ENCODE results near the gene PTMS.

Gene PTMS

DNA sequence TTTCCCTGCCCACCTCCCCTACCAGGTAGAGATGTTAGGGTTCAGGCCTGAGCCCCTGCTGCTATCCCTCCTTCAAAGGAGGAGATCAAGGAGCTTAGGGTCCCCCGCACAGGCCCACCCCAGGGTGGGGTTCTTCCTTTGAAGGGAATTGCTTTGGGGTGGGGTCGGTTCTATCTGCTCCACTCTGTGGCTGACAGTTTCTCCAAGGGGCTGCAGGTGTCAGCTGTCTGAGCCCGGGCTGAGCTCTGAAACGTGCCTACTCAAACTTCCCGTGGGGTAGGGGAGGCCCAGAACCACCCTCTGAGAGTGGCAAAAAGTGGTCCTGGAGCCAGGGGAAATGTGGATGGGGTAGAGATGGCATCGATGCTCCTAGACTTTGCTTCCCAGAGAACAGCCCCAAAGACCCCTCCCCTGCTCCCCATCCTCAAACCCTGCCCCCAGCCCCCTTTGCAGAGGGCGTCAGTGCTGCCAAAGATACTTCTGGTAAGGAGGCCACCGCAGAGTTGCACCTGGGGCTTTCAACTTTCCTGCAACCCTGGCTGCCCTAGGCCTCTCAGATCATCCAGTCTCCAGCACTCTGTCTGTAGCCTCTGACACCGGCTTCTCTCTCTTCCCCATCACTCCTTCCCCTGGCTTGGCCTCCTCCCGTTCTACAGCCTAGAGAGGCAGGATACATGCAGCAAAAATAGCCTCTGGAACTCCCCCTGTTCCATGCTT, 16.8 kb downstream of the PTMS start:
- Histone ChIP-seq H3K36me3 (no peaks in the 10 kb centered on the region), H3K9me3 (no peaks in the 10 kb centered on the region), H3K4me3 (ENCODE audit: low read depth, low read length) (no peak overlapping the region), H3K4me1 (peaks cover 5% of the 10 kb centered on the region; the same call in 1 of the 2 replicates), H3K27me3 (no peaks in the 10 kb centered on the region)
- TF ChIP-seq, protein P1, sequence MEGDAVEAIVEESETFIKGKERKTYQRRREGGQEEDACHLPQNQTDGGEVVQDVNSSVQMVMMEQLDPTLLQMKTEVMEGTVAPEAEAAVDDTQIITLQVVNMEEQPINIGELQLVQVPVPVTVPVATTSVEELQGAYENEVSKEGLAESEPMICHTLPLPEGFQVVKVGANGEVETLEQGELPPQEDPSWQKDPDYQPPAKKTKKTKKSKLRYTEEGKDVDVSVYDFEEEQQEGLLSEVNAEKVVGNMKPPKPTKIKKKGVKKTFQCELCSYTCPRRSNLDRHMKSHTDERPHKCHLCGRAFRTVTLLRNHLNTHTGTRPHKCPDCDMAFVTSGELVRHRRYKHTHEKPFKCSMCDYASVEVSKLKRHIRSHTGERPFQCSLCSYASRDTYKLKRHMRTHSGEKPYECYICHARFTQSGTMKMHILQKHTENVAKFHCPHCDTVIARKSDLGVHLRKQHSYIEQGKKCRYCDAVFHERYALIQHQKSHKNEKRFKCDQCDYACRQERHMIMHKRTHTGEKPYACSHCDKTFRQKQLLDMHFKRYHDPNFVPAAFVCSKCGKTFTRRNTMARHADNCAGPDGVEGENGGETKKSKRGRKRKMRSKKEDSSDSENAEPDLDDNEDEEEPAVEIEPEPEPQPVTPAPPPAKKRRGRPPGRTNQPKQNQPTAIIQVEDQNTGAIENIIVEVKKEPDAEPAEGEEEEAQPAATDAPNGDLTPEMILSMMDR (IDR thresholded peaks at IDR 0.05; ENCODE audit: low read depth, low read length), result no peak
- DNase-seq, result no peak

GRCh38 chr12:6783828-6784227, 17.7 kb downstream of the PTMS start:
- H3K27me3 ChIP-seq, result no peaks in the 10 kb centered on the region
- TF ChIP-seq, protein P1 (IDR thresholded peaks at IDR 0.05; ENCODE audit: low read depth, low read length), result no peak
- H3K36me3 ChIP-seq, result no peaks in the 10 kb centered on the region
- no peaks in the 10 kb centered on the region for H3K9me3 ChIP-seq
- no peak overlapping the region for H3K4me3 ChIP-seq (ENCODE audit: low read depth, low read length)
- no peak for DNase-seq
- H3K4me1 ChIP-seq, result no peaks in the 10 kb centered on the region; the same call in 1 of the 2 replicates

DNA sequence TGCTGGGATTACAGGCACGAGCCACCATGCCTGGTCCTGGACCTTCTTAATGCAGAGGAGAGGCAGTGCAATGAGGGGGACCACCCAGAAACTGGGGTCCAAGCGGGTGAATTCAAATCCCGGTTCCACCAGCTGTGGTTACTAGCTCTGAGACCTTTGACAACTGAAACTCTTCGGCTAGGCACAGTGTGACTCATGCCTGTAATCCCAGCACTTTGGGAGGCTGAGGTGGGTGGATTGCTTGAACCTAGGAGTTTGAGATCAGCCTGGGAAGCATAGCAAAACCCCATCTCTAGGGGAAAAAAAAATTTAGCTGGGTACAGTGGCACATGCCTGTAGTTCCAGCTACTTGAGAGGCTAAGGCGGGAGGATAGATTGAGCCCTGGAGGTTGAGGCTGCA, 18.1 kb downstream of the PTMS start:
- no peak overlapping the region for H3K4me3 ChIP-seq (ENCODE audit: low read depth, low read length)
- no peaks in the 10 kb centered on the region for H3K9me3 ChIP-seq
- no peaks in the 10 kb centered on the region; the same call in 1 of the 2 replicates for H3K4me1 ChIP-seq
- H3K27me3 ChIP-seq, result no peaks in the 10 kb centered on the region
- TF ChIP-seq, protein P1 (IDR thresholded peaks at IDR 0.05; ENCODE audit: low read depth, low read length), result no peak
- H3K36me3 ChIP-seq, result no peaks in the 10 kb centered on the region
- no peak for DNase-seq

GRCh38 chr12:6784761-6785160, 18.6 kb downstream of the PTMS start:
- no peak overlapping the region for H3K4me3 ChIP-seq (ENCODE audit: low read depth, low read length)
- no peak for DNase-seq
- no peaks in the 10 kb centered on the region; the same call in 1 of the 2 replicates for H3K4me1 ChIP-seq
- no peaks in the 10 kb centered on the region for H3K27me3 ChIP-seq
- TF ChIP-seq, protein P1 (IDR thresholded peaks at IDR 0.05; ENCODE audit: low read depth, low read length), result no peak
- no peaks in the 10 kb centered on the region for H3K36me3 ChIP-seq
- H3K9me3 ChIP-seq, result no peaks in the 10 kb centered on the region

DNA sequence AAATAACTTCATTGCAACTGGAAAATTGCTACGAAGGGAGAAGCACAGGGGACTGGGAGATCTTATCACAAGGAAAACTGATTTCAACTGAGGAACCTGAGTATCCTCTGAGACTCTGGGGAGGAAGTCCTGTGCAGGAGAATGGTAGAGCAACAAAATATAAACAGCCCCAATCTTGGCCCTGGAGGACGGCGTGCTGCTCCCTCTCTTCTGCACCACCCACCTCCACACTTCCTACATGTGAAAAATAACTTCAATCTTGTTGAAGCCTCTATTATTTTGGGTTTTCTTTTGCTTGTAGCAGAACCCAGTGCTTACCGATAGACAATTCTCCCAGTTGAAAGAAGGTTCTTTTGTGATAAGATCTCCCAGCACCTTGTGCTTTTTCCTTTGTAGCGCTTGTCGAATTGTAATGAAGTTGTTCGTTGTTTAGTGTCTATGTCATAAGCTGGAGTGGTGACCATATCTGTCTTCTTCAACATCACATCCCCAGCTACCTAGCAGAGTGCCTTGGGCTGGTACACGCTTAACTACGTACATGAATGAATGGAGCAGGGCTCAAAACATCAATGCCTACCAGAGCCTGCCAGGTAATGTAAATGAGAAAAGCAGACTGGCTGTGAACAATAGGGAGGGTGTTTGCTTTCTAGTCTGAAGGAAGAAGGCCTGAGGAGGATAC, 20.4 kb downstream of the PTMS start:
- no peaks in the 10 kb centered on the region for H3K27me3 ChIP-seq
- no peak for DNase-seq

More for the DNA sequence above, 20.4 kb downstream of the PTMS start:
- TF ChIP-seq, protein P1 (IDR thresholded peaks at IDR 0.05; ENCODE audit: low read depth, low read length), result no peak
- Histone ChIP-seq H3K4me1 (no peaks in the 10 kb centered on the region; the same call in 1 of the 2 replicates), H3K4me3 (ENCODE audit: low read depth, low read length) (no peak overlapping the region), H3K36me3 (no peaks in the 10 kb centered on the region), H3K9me3 (no peaks in the 10 kb centered on the region)
